ENCODE data around the gene CNPY1.

DNA sequence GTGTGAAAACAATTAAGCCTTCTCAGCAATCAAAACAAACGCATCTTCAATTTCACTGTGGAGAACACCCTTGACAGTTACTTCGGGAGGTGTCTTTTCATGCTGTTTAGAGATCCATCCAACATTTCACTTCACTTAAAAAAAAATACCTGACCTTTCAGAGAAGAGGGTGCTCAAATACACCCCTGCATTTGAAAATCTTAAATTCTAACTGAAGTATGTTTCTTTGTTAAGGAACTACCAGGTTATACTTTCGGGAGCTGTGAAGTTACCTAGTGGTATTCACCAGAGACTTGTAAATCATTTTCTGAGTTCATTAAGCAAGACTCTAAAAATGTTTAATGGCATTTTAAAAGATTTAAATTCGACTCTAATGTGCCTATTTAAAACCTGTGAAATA, 38.8 kb downstream of the CNPY1 start:
- TF ChIP-seq CTCF (IDR thresholded peaks at IDR 0.05) (no peak), POLR2AphosphoS5 (IDR thresholded peaks at IDR 0.05; ENCODE audit: low read depth, low read length) (no peak)

Measured in Panc1 (cell line).